ENCODE data around the gene MAML2. TPM values are rescaled to one million over a fixed set of nuclear protein-coding genes. Genes with fewer than 3 reads are reported as not detected.

Gene MAML2
- total RNA-seq, 4 donors from 2014 or later: 15.9 to 31.9 (median 24.9) TPM

DNA sequence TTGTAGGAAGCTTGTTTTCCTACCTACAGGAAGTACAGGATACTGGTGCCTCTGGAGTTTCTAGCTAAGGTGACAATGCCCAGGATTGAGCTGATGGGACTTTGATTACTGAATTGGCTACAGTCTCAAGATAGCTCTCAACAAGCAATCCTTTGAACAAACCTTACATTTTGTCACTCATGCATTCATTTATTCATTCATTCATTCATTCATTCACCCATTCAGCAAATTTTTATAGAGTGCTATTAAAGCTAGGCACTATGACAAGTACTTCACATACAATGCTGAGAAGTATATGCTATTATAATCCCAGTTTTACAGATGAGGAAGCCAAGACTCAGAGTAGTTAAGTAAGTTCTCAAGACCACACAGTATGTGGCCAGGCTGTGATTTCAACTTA, 316.0 kb downstream of the MAML2 start:
- no peaks in the 10 kb centered on the region for H3K27me3 ChIP-seq
- intact Hi-C loops (cut with DNase I; ENCODE audit: low total_unique reads): no loop called here
- in situ Hi-C loops (cut with MboI; ENCODE audit: low pct_ligation_motif_present in 1 of 4, low pct_unique_long_range_greater_than_20kb in 1 of 4, low sequenced_read_pairs in 3 of 4): no loop called here
- no peaks in the 10 kb centered on the region for H3K36me3 ChIP-seq
- TF ChIP-seq, protein P1, sequence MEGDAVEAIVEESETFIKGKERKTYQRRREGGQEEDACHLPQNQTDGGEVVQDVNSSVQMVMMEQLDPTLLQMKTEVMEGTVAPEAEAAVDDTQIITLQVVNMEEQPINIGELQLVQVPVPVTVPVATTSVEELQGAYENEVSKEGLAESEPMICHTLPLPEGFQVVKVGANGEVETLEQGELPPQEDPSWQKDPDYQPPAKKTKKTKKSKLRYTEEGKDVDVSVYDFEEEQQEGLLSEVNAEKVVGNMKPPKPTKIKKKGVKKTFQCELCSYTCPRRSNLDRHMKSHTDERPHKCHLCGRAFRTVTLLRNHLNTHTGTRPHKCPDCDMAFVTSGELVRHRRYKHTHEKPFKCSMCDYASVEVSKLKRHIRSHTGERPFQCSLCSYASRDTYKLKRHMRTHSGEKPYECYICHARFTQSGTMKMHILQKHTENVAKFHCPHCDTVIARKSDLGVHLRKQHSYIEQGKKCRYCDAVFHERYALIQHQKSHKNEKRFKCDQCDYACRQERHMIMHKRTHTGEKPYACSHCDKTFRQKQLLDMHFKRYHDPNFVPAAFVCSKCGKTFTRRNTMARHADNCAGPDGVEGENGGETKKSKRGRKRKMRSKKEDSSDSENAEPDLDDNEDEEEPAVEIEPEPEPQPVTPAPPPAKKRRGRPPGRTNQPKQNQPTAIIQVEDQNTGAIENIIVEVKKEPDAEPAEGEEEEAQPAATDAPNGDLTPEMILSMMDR (IDR thresholded peaks at IDR 0.05): no peak
- TF ChIP-seq EP300 (IDR thresholded peaks at IDR 0.05; ENCODE audit: low read depth) (no peak), POLR2A (IDR thresholded peaks at IDR 0.05) (no peak)
- no peaks in the 10 kb centered on the region for H3K9me3 ChIP-seq
- no peaks in the 10 kb centered on the region for H3K4me1 ChIP-seq
- DNase-seq: no peak
- no peak overlapping the region for H3K27ac ChIP-seq
- H3K4me3 ChIP-seq: no peak overlapping the region

DNA sequence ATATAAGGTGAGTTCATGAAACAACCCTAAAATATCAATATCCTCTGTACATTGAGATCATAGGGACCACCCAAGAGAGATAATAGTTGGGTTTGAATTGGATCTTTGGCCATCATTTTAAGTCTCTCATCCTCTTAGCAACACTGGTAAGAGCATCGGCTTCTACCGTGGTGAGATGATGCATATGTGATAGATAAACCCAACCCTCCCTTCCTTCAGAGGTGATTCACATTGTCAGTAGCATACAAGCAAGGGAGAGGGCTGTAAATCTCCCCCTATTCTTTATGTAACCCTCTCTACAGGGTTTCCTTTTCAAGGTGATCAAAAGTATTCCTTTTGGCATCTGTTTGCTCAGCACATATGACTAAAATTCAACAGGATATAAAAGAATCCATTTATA, 316.7 kb downstream of the MAML2 start:
- DNase-seq: no peak
- Histone ChIP-seq H3K4me3 (no peak overlapping the region), H3K27ac (no peak overlapping the region), H3K36me3 (no peaks in the 10 kb centered on the region), H3K9me3 (no peaks in the 10 kb centered on the region), H3K27me3 (no peaks in the 10 kb centered on the region), H3K4me1 (no peaks in the 10 kb centered on the region)
- intact Hi-C loops (cut with DNase I; ENCODE audit: low total_unique reads): no loop called here
- in situ Hi-C loops (cut with MboI; ENCODE audit: low pct_ligation_motif_present in 1 of 4, low pct_unique_long_range_greater_than_20kb in 1 of 4, low sequenced_read_pairs in 3 of 4): no loop called here
- TF ChIP-seq POLR2AphosphoS5 (IDR thresholded peaks at IDR 0.05): no peak
- no peak for TF ChIP-seq POLR2A (IDR thresholded peaks at IDR 0.05)
- TF ChIP-seq, protein P1 (IDR thresholded peaks at IDR 0.05): no peak
- no peak for TF ChIP-seq EP300 (IDR thresholded peaks at IDR 0.05; ENCODE audit: low read depth)
- 91% methylated on average over 2 of the region's 2 CpGs for WGBS, 2 donors (ENCODE audit: low coverage in 1 of 2)

DNA sequence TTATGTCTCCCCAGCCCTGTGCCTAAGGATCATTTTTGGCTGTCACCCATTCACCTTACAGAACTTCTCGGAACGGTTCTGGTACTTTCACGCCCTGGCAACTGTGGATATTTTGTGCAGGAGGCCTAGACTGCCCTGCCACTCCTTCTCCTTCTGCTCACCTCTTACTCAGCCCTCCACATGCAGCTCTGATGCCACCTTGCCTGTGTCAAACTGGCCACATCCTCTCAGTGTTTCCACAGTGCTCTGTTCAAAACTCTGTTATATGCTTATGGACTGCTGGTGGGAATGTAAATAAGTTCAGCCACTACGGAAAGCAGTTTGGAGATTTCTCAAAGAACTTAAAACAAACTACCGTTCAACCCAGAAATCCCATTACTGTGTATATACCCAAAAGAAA, 318.3 kb downstream of the MAML2 start:
- 90 to 94% methylated on average over 5 of the region's 5 CpGs for WGBS, 2 donors (ENCODE audit: low coverage in 1 of 2)
- Histone ChIP-seq H3K36me3 (no peaks in the 10 kb centered on the region), H3K9me3 (no peaks in the 10 kb centered on the region), H3K4me3 (no peak overlapping the region), H3K27ac (no peak overlapping the region), H3K4me1 (no peaks in the 10 kb centered on the region), H3K27me3 (no peaks in the 10 kb centered on the region)
- TF ChIP-seq EP300 (IDR thresholded peaks at IDR 0.05; ENCODE audit: low read depth) (no peak), POLR2A (IDR thresholded peaks at IDR 0.05) (no peak), POLR2AphosphoS5 (IDR thresholded peaks at IDR 0.05) (no peak)
- TF ChIP-seq, protein P1 (IDR thresholded peaks at IDR 0.05): no peak
- in situ Hi-C loops (cut with MboI; ENCODE audit: low pct_ligation_motif_present in 1 of 4, low pct_unique_long_range_greater_than_20kb in 1 of 4, low sequenced_read_pairs in 3 of 4): no loop called here
- no peak for DNase-seq
- intact Hi-C loops (cut with DNase I; ENCODE audit: low total_unique reads): no loop called here

DNA sequence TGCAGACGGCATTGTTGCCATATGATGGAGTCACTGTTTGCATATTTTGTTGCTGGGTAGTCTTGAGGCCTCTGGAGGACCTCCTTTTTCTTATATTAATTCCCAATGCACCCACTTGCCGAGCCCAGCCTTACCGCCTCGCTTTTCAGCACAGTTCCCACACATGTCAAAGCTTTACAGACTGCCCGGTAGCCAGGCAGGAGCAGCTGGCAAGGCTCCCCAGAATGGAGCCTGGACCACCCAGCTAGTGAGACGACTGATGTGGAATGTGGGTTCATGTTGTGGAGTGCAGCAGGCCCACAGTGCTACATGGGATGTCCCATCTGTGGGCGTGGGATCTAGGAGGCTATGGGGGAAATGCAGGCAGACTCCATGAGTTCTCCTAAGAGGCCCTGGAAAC, 319.7 kb downstream of the MAML2 start:
- H3K27ac ChIP-seq: no peak overlapping the region
- in situ Hi-C loops (cut with MboI; ENCODE audit: low pct_ligation_motif_present in 1 of 4, low pct_unique_long_range_greater_than_20kb in 1 of 4, low sequenced_read_pairs in 3 of 4): no loop called here
- H3K27me3 ChIP-seq: no peaks in the 10 kb centered on the region
- 80 to 97% methylated on average over 1 to 7 of the region's 7 CpGs for WGBS, 2 donors (ENCODE audit: low coverage in 1 of 2)
- no peaks in the 10 kb centered on the region for H3K9me3 ChIP-seq
- H3K4me3 ChIP-seq: no peak overlapping the region
- no peak for DNase-seq
- no peaks in the 10 kb centered on the region for H3K36me3 ChIP-seq
- TF ChIP-seq, protein P1 (IDR thresholded peaks at IDR 0.05): no peak
- TF ChIP-seq POLR2AphosphoS5 (IDR thresholded peaks at IDR 0.05) (no peak), POLR2A (IDR thresholded peaks at IDR 0.05) (no peak), EP300 (IDR thresholded peaks at IDR 0.05; ENCODE audit: low read depth) (no peak)
- intact Hi-C loops (cut with DNase I; ENCODE audit: low total_unique reads): no loop called here
- no peaks in the 10 kb centered on the region for H3K4me1 ChIP-seq
